K562 (cell line): ENCODE data around the gene RNGTT. TPM values are rescaled to one million over a fixed set of nuclear protein-coding genes. Genes with fewer than 3 reads are reported as not detected.

Source experiments
- ATAC-seq: fragments of 200-7000 bp; cut with Tn5 transposase; 3 replicates; pipeline ENCODE4 v1.9.1; 2020; ENCODE audit warnings: moderate library complexity
- BruUV-seq: library from RNA; stranded (reverse); fragments of 400-500 nt; replicated peaks from 2 replicates; lab custom pipeline; 2021; lab: Mats Ljungman, UMichigan
- CTCF ChIA-PET: fragments of 300-600 bp; formaldehyde crosslinking; extraction: SDS; loops from one replicate; lab custom pipeline; 2021; ENCODE audit warnings: low intra/inter-chr PET ratio; lab: Yijun Ruan, JAX
- POLR2A ChIA-PET: fragments of 300-600, 350-650 bp; sonication (Branson Sonifier 250); formaldehyde crosslinking; extraction: SDS; loops from one replicate; lab custom pipeline; 2021; ENCODE audit warnings: antibody characterized with exemption, inconsistent platforms; lab: Yijun Ruan, JAX
- DNase-seq, 4 experiments: peaks; one replicate each; pipeline versions ENCODE4 v3.0.0 to v3.0.0-alpha.2; 2011 to 2018; ENCODE audit warnings: low spot score in 3 of 4, mixed read lengths in 3 of 4; ENCODE audit errors: extremely low read depth in 1 of 4
- FAIRE-seq: peaks from 2 replicates; lab custom pipeline; 2011; peaks lifted over from hg19 to GRCh38; lab: Jason Lieb, UNC
- H2AFZ ChIP-seq: 2 replicates; pipeline ENCODE4 v1.6.0; 2011; ENCODE audit warnings: low read depth, low read length, control low read depth, inconsistent platforms
- H3K27ac ChIP-seq: fragments of 200-600 bp; 3 replicates; pipeline ENCODE4 v1.8.0; 2011; ENCODE audit warnings: low read depth, mild to moderate bottlenecking, control low read depth, inconsistent platforms, low read length, moderate library complexity, mixed read lengths; ENCODE audit errors: extremely low read depth
- H3K27me3 ChIP-seq, 2 experiments: fragments of 300-600 bp in 1 of 2; 2 replicates in 1 of 2; 3 replicates in 1 of 2; pipeline versions ENCODE4 v1.6.0 to v1.8.0; 2011; ENCODE audit warnings: inconsistent platforms in 2 of 2, low read length in 2 of 2, mild to moderate bottlenecking in 1 of 2, mixed read lengths in 1 of 2, moderate library complexity in 1 of 2; ENCODE audit not compliant: control insufficient read depth in 2 of 2, insufficient read depth in 2 of 2
- H3K36me3 ChIP-seq: fragments of 300-600 bp; 3 replicates; pipeline ENCODE4 v1.8.0; 2011; ENCODE audit warnings: mild to moderate bottlenecking, low read length, inconsistent platforms; ENCODE audit not compliant: control insufficient read depth, insufficient read depth
- H3K4me1 ChIP-seq, 2 experiments: fragments of 200-600 bp in 1 of 2; replicated peaks in 1 of 2; 2 replicates in 1 of 2; 3 replicates in 1 of 2; pipeline versions ENCODE4 v1.5.1 to v1.8.0; 2011; ENCODE audit warnings: inconsistent platforms in 2 of 2, low read length in 2 of 2, mild to moderate bottlenecking in 1 of 2, mixed read lengths in 1 of 2, moderate library complexity in 1 of 2; ENCODE audit not compliant: control insufficient read depth in 2 of 2, insufficient read depth in 2 of 2
- H3K4me2 ChIP-seq: 2 replicates; pipeline ENCODE4 v1.6.1; 2011; ENCODE audit warnings: low read length, control low read depth, inconsistent platforms, mixed read lengths; ENCODE audit not compliant: insufficient read depth
- H3K4me3 ChIP-seq: fragments of 200-600 bp; sonication (generic), shearing (Covaris generic); 2 replicates; pipeline ENCODE4 v1.5.1; 2016; ENCODE audit warnings: control low read depth, inconsistent platforms
- H3K79me2 ChIP-seq: fragments of 200-600 bp; 3 replicates; pipeline ENCODE4 v1.8.0; 2011; ENCODE audit warnings: low read length, inconsistent platforms; ENCODE audit not compliant: control insufficient read depth, insufficient read depth
- H3K9ac ChIP-seq, 2 experiments: 2 replicates each; pipeline versions ENCODE4 v1.6.0 to v1.6.1; 2011; ENCODE audit warnings: low read depth in 2 of 2, low read length in 2 of 2, control low read depth in 1 of 2, inconsistent platforms in 1 of 2, mild to moderate bottlenecking in 1 of 2, mixed read lengths in 1 of 2; ENCODE audit not compliant: insufficient read depth in 1 of 2
- H3K9me1 ChIP-seq: one replicate; pipeline ENCODE4 v1.6.0; 2011; ENCODE audit warnings: inconsistent platforms, mild to moderate bottlenecking, low read length, moderate library complexity; ENCODE audit not compliant: control insufficient read depth, insufficient read depth
- H3K9me3 ChIP-seq: replicated peaks from 2 replicates; pipeline ENCODE4 v1.5.1; 2011; ENCODE audit warnings: low read depth, low read length, inconsistent platforms; ENCODE audit not compliant: control insufficient read depth, insufficient read depth
- H4K20me1 ChIP-seq: replicated peaks from 2 replicates; pipeline ENCODE4 v1.6.1; 2011; ENCODE audit warnings: low read length, inconsistent platforms, mixed read lengths; ENCODE audit not compliant: control insufficient read depth, insufficient read depth
- EGR1 ChIP-seq: fragments of 450-650 bp; conservative IDR thresholded peaks from 2 replicates; pipeline ENCODE4 v1.6.1; 2017; ENCODE audit warnings: mild to moderate bottlenecking
- MGA ChIP-seq: fragments of 450-650 bp; IDR thresholded peaks from 2 replicates; pipeline ENCODE4 v1.6.1; 2016; ENCODE audit warnings: mild to moderate bottlenecking, moderate library complexity
- NFE2 ChIP-seq: IDR thresholded peaks from 2 replicates; pipeline ENCODE4 v1.6.1; 2014; ENCODE audit warnings: antibody characterized with exemption, low read depth
- ZNF121 ChIP-seq: sonication (generic); formaldehyde crosslinking; conservative IDR thresholded peaks from 2 replicates; pipeline ENCODE4 v1.8.0; 2022; ENCODE audit warnings: missing genetic modification reagents
- ZNF41 ChIP-seq: fragments of 250-450 bp; sonication (Bioruptor Pico); conservative IDR thresholded peaks from 2 replicates; pipeline ENCODE4 v1.4.0; 2020; ENCODE audit warnings: mild to moderate bottlenecking
- ZNF57 ChIP-seq: fragments of 450-650 bp; formaldehyde crosslinking; IDR thresholded peaks from 2 replicates; pipeline ENCODE4 v1.4.0; 2020; ENCODE audit warnings: mild to moderate bottlenecking, moderate library complexity
- WGBS: fragments of 100-300 bp; shearing (Covaris generic); methylation state at CpG from one replicate; pipeline ENCODE4 v1.1.6; 2016; ENCODE audit warnings: low coverage, mixed read lengths; ENCODE audit not compliant: insufficient coverage; ENCODE audit errors: missing lambda C conversion rate; 5-methylcytosine and 5-hydroxymethylcytosine counted together
- in situ Hi-C: fragments of 300-500 bp; cut with MboI; formaldehyde crosslinking; loops from 4 replicates; pipeline ENCODE4 v1.15.0; 2018; ENCODE audit warnings: inconsistent platforms, mixed read lengths
- intact Hi-C: fragments of 100-400 bp; cut with micrococcal nuclease; formaldehyde crosslinking; loops from 2 replicates; pipeline ENCODE4 v1.14.2; 2022
- polyA plus RNA-seq, 8 experiments: library from polyadenylated mRNA; depleted of rRNA in 4 of 8; stranded (reverse) in 5 of 8; unstranded in 3 of 8; fragments of >200 nt; fragmentation: Nextera tagmentation in 2 of 8; fragmentation: Illumina TruSeq in 1 of 8; extraction: Ambion mirVana in 2 of 8; extraction: Trizol in 1 of 8; gene quantifications; 2 replicates each; pipeline versions ENCODE4 v1.2.1 to v1.2.3, GENCODE V29; 2011 to 2014; ENCODE audit warnings: inconsistent platforms in 1 of 8, missing spikeins in 1 of 8
- total RNA-seq, 7 experiments: library from RNA; depleted of rRNA in 6 of 7; stranded (reverse); fragments of >200 nt in 6 of 7; fragmentation: Illumina TruSeq in 2 of 7; extraction: Trizol in 2 of 7; gene quantifications; 2 replicates each; pipeline versions ENCODE4 v1.2.1 to v1.2.3, GENCODE V29; 2011 to 2021; ENCODE audit warnings: low replicate concordance in 1 of 7

RNGTT gene
- total and polyA plus RNA-seq, 9 of the 15 experiments (the other 6 are each of a cell fraction or from before 2014, with no cell fraction given): 6.1 to 31.7 (median 19.5) TPM

GRCh38 chr6:88575536-88575935 lies 387.9 kb downstream of the RNGTT start:
- H3K4me1 ChIP-seq: no peaks in the 10 kb centered on the region
- BruUV-seq: no TSS peak
- no peak overlapping the region for H3K4me2 ChIP-seq
- FAIRE-seq (no peak), ATAC-seq (no peak), DNase-seq (no peak)
- in situ Hi-C loops (no loop called here), intact Hi-C loops (no loop called here)
- H3K36me3 ChIP-seq: no peaks in the 10 kb centered on the region
- no peak overlapping the region for H3K27ac ChIP-seq
- no peak overlapping the region for H3K9ac ChIP-seq
- H3K9me1 ChIP-seq: no peaks in the 10 kb centered on the region
- 0% methylated on average over 6 of the region's 6 CpGs for WGBS
- POLR2A ChIA-PET: interaction anchor here (0.5 to 0.7 kb wide), 2 partner anchors 19 to 453 kb away, joined by 4 to 5 read pairs; no protein-coding TSS in a partner anchor
- H4K20me1 ChIP-seq: no peaks in the 10 kb centered on the region
- CTCF ChIA-PET: no interaction called here
- no peaks in the 10 kb centered on the region for H3K9me3 ChIP-seq
- no peak overlapping the region for H2AFZ ChIP-seq
- no peak overlapping the region for H3K4me3 ChIP-seq
- no peak for TF ChIP-seq ZNF41 (CRISPR knock-in tag)
- TF ChIP-seq EGR1: no peak
- no peak for TF ChIP-seq ZNF57
- no peak for TF ChIP-seq ZNF121
- no peak for TF ChIP-seq MGA
- TF ChIP-seq NFE2: no peak
- peaks cover 0 to 18% of the 10 kb centered on the region in 2 experiments for H3K27me3 ChIP-seq
- H3K79me2 ChIP-seq: no peaks in the 10 kb centered on the region
